ENCODE results near the gene MMP8. TPM values are rescaled to one million over a fixed set of nuclear protein-coding genes. Genes with fewer than 3 reads are reported as not detected.
A peak's percentile ranks its signal among the peaks of the same experiment; 100 is the strongest.

Gene MMP8
- total and polyA plus RNA-seq, 3 experiments from 2014 or later: not detected

- Histone ChIP-seq H3K36me3 (ENCODE audit: insufficient read depth, low read length) (no peaks in the 10 kb centered on the region), H3K9me3 (ENCODE audit: low read length) (no peaks in the 10 kb centered on the region), H3K4me1 (ENCODE audit: insufficient read depth, low read length) (no peaks in the 10 kb centered on the region), H3K27ac (ENCODE audit: low read depth, low read length) (no peak overlapping the region), H3K27me3 (ENCODE audit: insufficient read depth, low read length, poor library complexity, severe bottlenecking) (no peaks in the 10 kb centered on the region), H3K4me3 (ENCODE audit: low read length) (no peak overlapping the region)
- ChIA-PET POLR2A (no interaction called here), CTCF (no interaction called here)
- Mint-ChIP-seq H3K27ac (no peak overlapping the region), H3K36me3 (no peaks in the 10 kb centered on the region), H3K9me3 (no peaks in the 10 kb centered on the region), H3K4me3 (no peak overlapping the region), H3K4me1 (no peaks in the 10 kb centered on the region), H3K27me3 (peaks cover 6 to 30% of the 10 kb centered on the region in 2 donors)
- DNase-seq: no peak
These were observed 12.6 kb downstream of the MMP8 start for GRCh38 chr11:102712137-102712536.

- CTCF ChIA-PET: no interaction called here
- no peak for DNase-seq
- H3K36me3 Mint-ChIP-seq: no peaks in the 10 kb centered on the region
- no peaks in the 10 kb centered on the region for H3K36me3 ChIP-seq (ENCODE audit: insufficient read depth, low read length)
- no peak overlapping the region for H3K4me3 ChIP-seq (ENCODE audit: low read length)
- no peaks in the 10 kb centered on the region for H3K4me1 Mint-ChIP-seq
- H3K27me3 ChIP-seq (ENCODE audit: insufficient read depth, low read length, poor library complexity, severe bottlenecking): no peaks in the 10 kb centered on the region
- H3K27me3 Mint-ChIP-seq: peaks cover 6 to 30% of the 10 kb centered on the region in 2 donors
- H3K9me3 ChIP-seq (ENCODE audit: low read length): no peaks in the 10 kb centered on the region
- H3K27ac ChIP-seq (ENCODE audit: low read depth, low read length): no peak overlapping the region
- H3K27ac Mint-ChIP-seq: no peak overlapping the region
- H3K4me3 Mint-ChIP-seq: peak overlapping the region in 1 of 7 donors; percentile 34
- no peaks in the 10 kb centered on the region for H3K4me1 ChIP-seq (ENCODE audit: insufficient read depth, low read length)
- H3K9me3 Mint-ChIP-seq: no peaks in the 10 kb centered on the region
- POLR2A ChIA-PET: no interaction called here
These were observed 15.4 kb downstream of the MMP8 start for GRCh38 chr11:102709201-102709945.

- Histone ChIP-seq H3K9me3 (ENCODE audit: low read length) (no peaks in the 10 kb centered on the region), H3K4me3 (ENCODE audit: low read length) (no peak overlapping the region), H3K27me3 (ENCODE audit: insufficient read depth, low read length, poor library complexity, severe bottlenecking) (no peaks in the 10 kb centered on the region), H3K36me3 (ENCODE audit: insufficient read depth, low read length) (no peaks in the 10 kb centered on the region), H3K4me1 (ENCODE audit: insufficient read depth, low read length) (no peaks in the 10 kb centered on the region), H3K27ac (ENCODE audit: low read depth, low read length) (no peak overlapping the region)
- H3K4me3 Mint-ChIP-seq: no peak overlapping the region
- peaks cover 6 to 27% of the 10 kb centered on the region in 2 donors for H3K27me3 Mint-ChIP-seq
- no peak overlapping the region for H3K27ac Mint-ChIP-seq
- no peak for DNase-seq
- H3K36me3 Mint-ChIP-seq: no peaks in the 10 kb centered on the region
- H3K4me1 Mint-ChIP-seq: peaks cover 0 to 5% (median 0%) of the 10 kb centered on the region in 3 donors
- CTCF ChIA-PET: no interaction called here
- POLR2A ChIA-PET: no interaction called here
- H3K9me3 Mint-ChIP-seq: no peaks in the 10 kb centered on the region
These were observed 16.1 kb downstream of the MMP8 start for GRCh38 chr11:102708654-102709053.

- Mint-ChIP-seq H3K9me3 (no peaks in the 10 kb centered on the region), H3K27me3 (peaks cover 0 to 10% of the 10 kb centered on the region in 2 donors), H3K27ac (peak within 1 kb of the TSS in 1 of 8 donors; percentile 19), H3K4me1 (peaks cover 0 to 5% (median 0%) of the 10 kb centered on the region in 3 donors), H3K36me3 (no peaks in the 10 kb centered on the region), H3K4me3 (no peak within 1 kb of the TSS)
- DNase-seq: no peak
- CTCF ChIA-PET: no interaction called here
- Histone ChIP-seq H3K4me1 (ENCODE audit: insufficient read depth, low read length) (no peaks in the 10 kb centered on the region), H3K27ac (ENCODE audit: low read depth, low read length) (no peak within 1 kb of the TSS), H3K36me3 (ENCODE audit: insufficient read depth, low read length) (no peaks in the 10 kb centered on the region), H3K9me3 (ENCODE audit: low read length) (no peaks in the 10 kb centered on the region), H3K4me3 (ENCODE audit: low read length) (no peak within 1 kb of the TSS), H3K27me3 (ENCODE audit: insufficient read depth, low read length, poor library complexity, severe bottlenecking) (no peaks in the 10 kb centered on the region)
- POLR2A ChIA-PET: no interaction called here
These were observed 19.1 kb downstream of the MMP8 start, which contains the start of gene MMP27 for GRCh38 chr11:102705626-102706025. Gene MMP27, minus strand, starts transcription at chr11:102705769. Its CDS starts 55 bp downstream, at chr11:102705714.

GRCh38 chr11:102704841-102705240, 19.9 kb downstream of the MMP8 start:
- H3K27ac Mint-ChIP-seq: no peak overlapping the region
- CTCF ChIA-PET: no interaction called here
- H3K36me3 Mint-ChIP-seq: no peaks in the 10 kb centered on the region
- peaks cover 0 to 5% (median 0%) of the 10 kb centered on the region in 3 donors for H3K4me1 Mint-ChIP-seq
- no peaks in the 10 kb centered on the region for H3K9me3 ChIP-seq (ENCODE audit: low read length)
- H3K36me3 ChIP-seq (ENCODE audit: insufficient read depth, low read length): no peaks in the 10 kb centered on the region
- H3K27me3 ChIP-seq (ENCODE audit: insufficient read depth, low read length, poor library complexity, severe bottlenecking): no peaks in the 10 kb centered on the region
- no peaks in the 10 kb centered on the region for H3K9me3 Mint-ChIP-seq
- H3K4me3 Mint-ChIP-seq: no peak overlapping the region
- H3K27me3 Mint-ChIP-seq: peaks cover 0 to 6% of the 10 kb centered on the region in 2 donors
- POLR2A ChIA-PET: no interaction called here
- H3K4me1 ChIP-seq (ENCODE audit: insufficient read depth, low read length): no peaks in the 10 kb centered on the region
- DNase-seq: no peak
- no peak overlapping the region for H3K27ac ChIP-seq (ENCODE audit: low read depth, low read length)
- H3K4me3 ChIP-seq (ENCODE audit: low read length): no peak overlapping the region

GRCh38 chr11:102703826-102704493, 20.8 kb downstream of the MMP8 start:
- no peak overlapping the region for H3K4me3 Mint-ChIP-seq
- no peak for DNase-seq
- H3K27ac ChIP-seq (ENCODE audit: low read depth, low read length): no peak overlapping the region
- ChIA-PET CTCF (no interaction called here), POLR2A (no interaction called here)
- H3K36me3 Mint-ChIP-seq: no peaks in the 10 kb centered on the region
- H3K4me3 ChIP-seq (ENCODE audit: low read length): no peak overlapping the region
- no peaks in the 10 kb centered on the region for H3K27me3 ChIP-seq (ENCODE audit: insufficient read depth, low read length, poor library complexity, severe bottlenecking)
- no peaks in the 10 kb centered on the region for H3K9me3 ChIP-seq (ENCODE audit: low read length)
- H3K36me3 ChIP-seq (ENCODE audit: insufficient read depth, low read length): no peaks in the 10 kb centered on the region
- H3K9me3 Mint-ChIP-seq: no peaks in the 10 kb centered on the region
- H3K4me1 ChIP-seq (ENCODE audit: insufficient read depth, low read length): no peaks in the 10 kb centered on the region
- H3K27ac Mint-ChIP-seq: no peak overlapping the region
- peaks cover 0 to 3% of the 10 kb centered on the region in 2 donors for H3K27me3 Mint-ChIP-seq
- H3K4me1 Mint-ChIP-seq: peaks cover 0 to 5% (median 0%) of the 10 kb centered on the region in 3 donors

- Mint-ChIP-seq H3K4me1 (no peaks in the 10 kb centered on the region), H3K27ac (no peak overlapping the region), H3K4me3 (no peak overlapping the region), H3K27me3 (peaks cover 4 to 36% of the 10 kb centered on the region in 2 donors), H3K36me3 (no peaks in the 10 kb centered on the region), H3K9me3 (no peaks in the 10 kb centered on the region)
- H3K36me3 ChIP-seq (ENCODE audit: insufficient read depth, low read length): no peaks in the 10 kb centered on the region
- no peaks in the 10 kb centered on the region for H3K27me3 ChIP-seq (ENCODE audit: insufficient read depth, low read length, poor library complexity, severe bottlenecking)
- ChIA-PET CTCF (no interaction called here), POLR2A (no interaction called here)
- H3K9me3 ChIP-seq (ENCODE audit: low read length): no peaks in the 10 kb centered on the region
- H3K4me3 ChIP-seq (ENCODE audit: low read length): no peak overlapping the region
- no peak overlapping the region for H3K27ac ChIP-seq (ENCODE audit: low read depth, low read length)
- no peaks in the 10 kb centered on the region for H3K4me1 ChIP-seq (ENCODE audit: insufficient read depth, low read length)
- DNase-seq: no peak
These were observed 29.6 kb downstream of the MMP8 start for GRCh38 chr11:102695201-102695600.

- Histone ChIP-seq H3K4me3 (ENCODE audit: low read length) (no peak overlapping the region), H3K27me3 (ENCODE audit: insufficient read depth, low read length, poor library complexity, severe bottlenecking) (no peaks in the 10 kb centered on the region), H3K27ac (ENCODE audit: low read depth, low read length) (no peak overlapping the region), H3K36me3 (ENCODE audit: insufficient read depth, low read length) (no peaks in the 10 kb centered on the region), H3K9me3 (ENCODE audit: low read length) (no peaks in the 10 kb centered on the region), H3K4me1 (ENCODE audit: insufficient read depth, low read length) (no peaks in the 10 kb centered on the region)
- no peak for DNase-seq
- Mint-ChIP-seq H3K27ac (no peak overlapping the region), H3K4me3 (no peak overlapping the region), H3K36me3 (peaks cover 0 to 1% (median 0%) of the 10 kb centered on the region in 3 donors), H3K4me1 (no peaks in the 10 kb centered on the region), H3K27me3 (peaks cover 14 to 38% of the 10 kb centered on the region in 2 donors), H3K9me3 (no peaks in the 10 kb centered on the region)
- CTCF ChIA-PET: no interaction called here
- POLR2A ChIA-PET: no interaction called here
These were observed 39.0 kb downstream of the MMP8 start for GRCh38 chr11:102685754-102686153.

Measured in CD8-positive, alpha-beta memory T cell (primary cell).